OCI-LY1 (cell line): ENCODE results near the gene SELENBP1.

Source experiments
- H2AFZ ChIP-seq: fragments of 200-600 bp; sonication (generic), shearing (Covaris generic); 2 replicates; pipeline ENCODE4 v1.6.0; 2014; ENCODE audit warnings: antibody characterized with exemption, mild to moderate bottlenecking, low read length
- H3F3A ChIP-seq: fragments of 200-600 bp; sonication (generic), shearing (Covaris generic); 2 replicates; pipeline ENCODE4 v1.6.0; 2014; ENCODE audit warnings: mild to moderate bottlenecking, antibody characterized with exemption, low read length, moderate library complexity; ENCODE audit not compliant: insufficient read depth
- H3K27ac ChIP-seq: fragments of 200-600 bp; sonication (generic); 2 replicates; pipeline ENCODE4 v1.5.1; 2014; ENCODE audit warnings: low read length, mixed run types, mild to moderate bottlenecking, low read depth; ENCODE audit not compliant: poor library complexity, severe bottlenecking
- H3K27me3 ChIP-seq: fragments of 200-600 bp; sonication (generic); 2 replicates; pipeline ENCODE4 v1.6.0; 2014; ENCODE audit warnings: antibody characterized with exemption, mild to moderate bottlenecking, low read length, moderate library complexity; ENCODE audit not compliant: insufficient read depth
- H3K36me3 ChIP-seq: fragments of 200-600 bp; sonication (generic); 2 replicates; pipeline ENCODE4 v1.6.1; 2014; ENCODE audit warnings: mild to moderate bottlenecking, antibody characterized with exemption, low read length, moderate library complexity, mixed read lengths; ENCODE audit not compliant: insufficient read depth
- H3K4me1 ChIP-seq: fragments of 200-600 bp; sonication (generic); 2 replicates; pipeline ENCODE4 v1.5.1; 2014; ENCODE audit warnings: mild to moderate bottlenecking, low read length, moderate library complexity; ENCODE audit not compliant: insufficient read depth, severe bottlenecking
- H3K4me2 ChIP-seq: fragments of 200-600 bp; sonication (generic), shearing (Covaris generic); 2 replicates; pipeline ENCODE4 v1.6.1; 2014; ENCODE audit warnings: low read length
- H3K4me3 ChIP-seq: fragments of 200-600 bp; sonication (generic); 2 replicates; pipeline ENCODE4 v1.5.1; 2014; ENCODE audit warnings: low read length, low read depth, mild to moderate bottlenecking, mixed read lengths; ENCODE audit not compliant: poor library complexity, severe bottlenecking
- H3K79me2 ChIP-seq: fragments of 200-600 bp; shearing (Covaris generic); 2 replicates; pipeline ENCODE4 v1.6.1; 2016; ENCODE audit warnings: mixed run types, low read length, mixed read lengths; ENCODE audit not compliant: insufficient read depth
- H3K9ac ChIP-seq: fragments of 200-600 bp; sonication (generic), shearing (Covaris generic); 2 replicates; pipeline ENCODE4 v1.6.1; 2014; ENCODE audit warnings: mild to moderate bottlenecking, low read length, mixed read lengths
- H3K9me2 ChIP-seq: fragments of 200-600 bp; sonication (generic), shearing (Covaris generic); 2 replicates; pipeline ENCODE4 v1.6.1; 2014; ENCODE audit warnings: low read depth, mild to moderate bottlenecking, low read length, mixed read lengths
- H3K9me3 ChIP-seq: fragments of 200-600 bp; shearing (Covaris generic); 2 replicates; pipeline ENCODE4 v1.6.1; 2014; ENCODE audit warnings: low read length, mixed read lengths
- H4K20me1 ChIP-seq: fragments of 200-600 bp; sonication (generic), shearing (Covaris generic); 2 replicates; pipeline ENCODE4 v1.6.0; 2016; ENCODE audit warnings: mild to moderate bottlenecking, low read length; ENCODE audit not compliant: insufficient read depth
- EZH2 ChIP-seq: fragments of 200-600 bp; sonication (generic), shearing (Covaris generic); IDR thresholded peaks from 2 replicates; pipeline ENCODE4 v1.8.0; 2017; ENCODE audit warnings: borderline replicate concordance, mixed run types, mild to moderate bottlenecking, antibody characterized with exemption, low read length, moderate library complexity, mixed read lengths
- TF ChIP-seq, protein P1 (sequence below): fragments of 200-600 bp; sonication (generic), shearing (Covaris generic); IDR thresholded peaks from 2 replicates; pipeline ENCODE4 v1.5.1; 2017; ENCODE audit warnings: mild to moderate bottlenecking, antibody characterized with exemption, low read length, moderate library complexity, mixed read lengths

Gene SELENBP1

GRCh38 chr1:151403612-151404011, 31.1 kb upstream of the SELENBP1 start:
- H3K9me2 ChIP-seq = no peaks in the 10 kb centered on the region
- no peaks in the 10 kb centered on the region for H3K9me3 ChIP-seq
- peaks cover 13% of the 10 kb centered on the region for H3K79me2 ChIP-seq
- no peak overlapping the region for H3K9ac ChIP-seq
- no peak overlapping the region for H3K27ac ChIP-seq
- peaks cover 19% of the 10 kb centered on the region for H3K4me1 ChIP-seq
- no peak overlapping the region for H3K4me3 ChIP-seq
- TF ChIP-seq EZH2 = no peak
- TF ChIP-seq, protein P1, sequence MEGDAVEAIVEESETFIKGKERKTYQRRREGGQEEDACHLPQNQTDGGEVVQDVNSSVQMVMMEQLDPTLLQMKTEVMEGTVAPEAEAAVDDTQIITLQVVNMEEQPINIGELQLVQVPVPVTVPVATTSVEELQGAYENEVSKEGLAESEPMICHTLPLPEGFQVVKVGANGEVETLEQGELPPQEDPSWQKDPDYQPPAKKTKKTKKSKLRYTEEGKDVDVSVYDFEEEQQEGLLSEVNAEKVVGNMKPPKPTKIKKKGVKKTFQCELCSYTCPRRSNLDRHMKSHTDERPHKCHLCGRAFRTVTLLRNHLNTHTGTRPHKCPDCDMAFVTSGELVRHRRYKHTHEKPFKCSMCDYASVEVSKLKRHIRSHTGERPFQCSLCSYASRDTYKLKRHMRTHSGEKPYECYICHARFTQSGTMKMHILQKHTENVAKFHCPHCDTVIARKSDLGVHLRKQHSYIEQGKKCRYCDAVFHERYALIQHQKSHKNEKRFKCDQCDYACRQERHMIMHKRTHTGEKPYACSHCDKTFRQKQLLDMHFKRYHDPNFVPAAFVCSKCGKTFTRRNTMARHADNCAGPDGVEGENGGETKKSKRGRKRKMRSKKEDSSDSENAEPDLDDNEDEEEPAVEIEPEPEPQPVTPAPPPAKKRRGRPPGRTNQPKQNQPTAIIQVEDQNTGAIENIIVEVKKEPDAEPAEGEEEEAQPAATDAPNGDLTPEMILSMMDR = no peak
- H3K27me3 ChIP-seq = no peaks in the 10 kb centered on the region
- no peaks in the 10 kb centered on the region for H4K20me1 ChIP-seq
- no peak overlapping the region for H2AFZ ChIP-seq
- H3F3A ChIP-seq = no peaks in the 10 kb centered on the region
- H3K4me2 ChIP-seq = no peak overlapping the region
- peaks cover 79% of the 10 kb centered on the region for H3K36me3 ChIP-seq

DNA sequence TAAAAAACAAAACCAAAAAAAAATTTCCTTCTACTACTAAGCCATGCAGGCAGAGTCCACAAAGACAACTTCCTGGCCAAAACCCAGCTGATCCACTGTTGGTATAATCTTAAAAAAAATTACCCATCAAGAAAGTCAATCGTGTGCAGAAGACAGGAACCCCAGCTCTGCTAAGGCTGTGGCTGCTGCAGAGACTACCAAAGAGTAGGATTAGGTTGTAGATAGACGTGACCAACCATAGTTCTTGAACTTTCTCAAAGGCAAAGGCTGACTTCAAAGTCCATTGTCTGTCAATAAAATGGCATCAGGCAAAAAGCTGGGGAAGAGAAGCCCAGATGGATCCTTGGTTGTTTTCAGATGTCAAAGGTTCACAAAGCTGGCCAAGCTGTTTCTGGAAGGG, 30.3 kb upstream of the SELENBP1 start:
- Histone ChIP-seq H3K9ac (no peak overlapping the region), H3K79me2 (peaks cover 13% of the 10 kb centered on the region), H3K4me3 (no peak overlapping the region), H3K27me3 (no peaks in the 10 kb centered on the region), H3F3A (no peaks in the 10 kb centered on the region), H3K9me2 (no peaks in the 10 kb centered on the region), H3K9me3 (no peaks in the 10 kb centered on the region), H3K36me3 (peaks cover 71% of the 10 kb centered on the region), H3K4me2 (no peak overlapping the region), H3K4me1 (peaks cover 20% of the 10 kb centered on the region), H4K20me1 (no peaks in the 10 kb centered on the region), H3K27ac (no peak overlapping the region), H2AFZ (no peak overlapping the region)
- no peak for TF ChIP-seq EZH2
- TF ChIP-seq, protein P1 = no peak

DNA sequence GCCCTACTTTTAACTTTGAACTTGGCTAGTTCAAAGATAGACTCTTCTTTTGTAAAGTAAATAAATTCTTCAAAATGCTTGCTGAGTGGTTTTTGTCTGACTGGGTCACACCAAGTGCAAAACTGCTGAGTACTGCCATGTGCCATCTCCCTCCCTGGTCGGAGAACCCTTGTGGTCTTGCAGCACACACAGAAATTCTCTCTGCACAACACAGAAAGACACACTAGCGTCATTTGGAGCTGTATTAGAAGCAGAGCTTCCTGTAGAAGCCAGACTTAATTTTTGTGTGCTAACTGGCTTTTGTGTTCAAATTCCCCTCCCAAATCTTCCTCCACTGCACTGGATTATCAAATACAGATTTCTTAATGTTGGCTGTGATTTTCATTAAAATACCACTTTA, 29.4 kb upstream of the SELENBP1 start:
- Histone ChIP-seq H3K9me3 (no peaks in the 10 kb centered on the region), H3K9me2 (no peaks in the 10 kb centered on the region), H3K36me3 (peaks cover 62% of the 10 kb centered on the region), H3K4me3 (no peak overlapping the region), H3K4me2 (no peak overlapping the region), H3K9ac (no peak overlapping the region), H3K4me1 (peaks cover 20% of the 10 kb centered on the region), H3K79me2 (peaks cover 13% of the 10 kb centered on the region), H3K27me3 (no peaks in the 10 kb centered on the region), H4K20me1 (no peaks in the 10 kb centered on the region), H3K27ac (no peak overlapping the region), H2AFZ (no peak overlapping the region), H3F3A (no peaks in the 10 kb centered on the region)
- TF ChIP-seq EZH2 = no peak
- TF ChIP-seq, protein P1 = no peak
